Measurements from ENCODE around the gene KCNQ5.

The KCNQ5 gene

GRCh38 chr6:73176057-73176456 is 554.2 kb downstream of the KCNQ5 start:
- no peak overlapping the region for H3K9ac ChIP-seq
- H3K27me3 ChIP-seq (ENCODE audit: control insufficient read depth, insufficient read depth, low read length), result no peaks in the 10 kb centered on the region
- TF ChIP-seq CTCF (IDR thresholded peaks at IDR 0.05), result no peak
- no peak overlapping the region for H3K4me2 ChIP-seq (ENCODE audit: low read length)
- H2AFZ ChIP-seq, result no peak overlapping the region
- H3K27ac ChIP-seq, result no peak overlapping the region
- no peaks in the 10 kb centered on the region for H3K79me2 ChIP-seq
- H3K4me3 ChIP-seq (ENCODE audit: low read depth, low read length), result no peak overlapping the region
- no peaks in the 10 kb centered on the region for H3K9me3 ChIP-seq (ENCODE audit: control insufficient read depth, low read length)
- no peaks in the 10 kb centered on the region for H3K36me3 ChIP-seq (ENCODE audit: control insufficient read depth, insufficient read depth, low read length)
- no peaks in the 10 kb centered on the region for H3K4me1 ChIP-seq

GRCh38 chr6:73177221-73177944 is 555.5 kb downstream of the KCNQ5 start:
- Histone ChIP-seq H3K27me3 (ENCODE audit: control insufficient read depth, insufficient read depth, low read length) (no peaks in the 10 kb centered on the region), H3K4me2 (ENCODE audit: low read length) (no peak overlapping the region), H3K4me3 (ENCODE audit: low read depth, low read length) (no peak overlapping the region), H3K27ac (no peak overlapping the region), H2AFZ (no peak overlapping the region), H3K4me1 (no peaks in the 10 kb centered on the region), H3K36me3 (ENCODE audit: control insufficient read depth, insufficient read depth, low read length) (no peaks in the 10 kb centered on the region), H3K9ac (no peak overlapping the region), H3K9me3 (ENCODE audit: control insufficient read depth, low read length) (no peaks in the 10 kb centered on the region), H3K79me2 (no peaks in the 10 kb centered on the region)
- no peak for TF ChIP-seq CTCF (IDR thresholded peaks at IDR 0.05)

- Histone ChIP-seq H3K9ac (no peak overlapping the region), H3K27ac (no peak overlapping the region), H3K4me1 (no peaks in the 10 kb centered on the region), H3K27me3 (ENCODE audit: control insufficient read depth, insufficient read depth, low read length) (no peaks in the 10 kb centered on the region), H3K36me3 (ENCODE audit: control insufficient read depth, insufficient read depth, low read length) (no peaks in the 10 kb centered on the region), H3K9me3 (ENCODE audit: control insufficient read depth, low read length) (no peaks in the 10 kb centered on the region), H2AFZ (peak overlapping the region; percentile 45), H3K4me2 (ENCODE audit: low read length) (no peak overlapping the region), H3K4me3 (ENCODE audit: low read depth, low read length) (no peak overlapping the region), H3K79me2 (no peaks in the 10 kb centered on the region)
- TF ChIP-seq CTCF (IDR thresholded peaks at IDR 0.05), result no peak
Observed at GRCh38 chr6:73180076-73180738, 558.3 kb downstream of the KCNQ5 start.

GRCh38 chr6:73180763-73181619 is 559.1 kb downstream of the KCNQ5 start:
- peak; percentile 80 for TF ChIP-seq CTCF (IDR thresholded peaks at IDR 0.05)
- Histone ChIP-seq H3K36me3 (ENCODE audit: control insufficient read depth, insufficient read depth, low read length) (no peaks in the 10 kb centered on the region), H3K9ac (no peak overlapping the region), H2AFZ (peak overlapping the region; percentile 45), H3K27me3 (ENCODE audit: control insufficient read depth, insufficient read depth, low read length) (no peaks in the 10 kb centered on the region), H3K4me2 (ENCODE audit: low read length) (peak overlapping the region; percentile 54), H3K79me2 (no peaks in the 10 kb centered on the region), H3K4me1 (no peaks in the 10 kb centered on the region), H3K9me3 (ENCODE audit: control insufficient read depth, low read length) (no peaks in the 10 kb centered on the region), H3K27ac (no peak overlapping the region), H3K4me3 (ENCODE audit: low read depth, low read length) (no peak overlapping the region)

All from parathyroid adenoma (tissue), 2 donors.